H1 (cell line): ENCODE measurements around the gene PHETA1. TPM values are rescaled to one million over a fixed set of nuclear protein-coding genes. Genes with fewer than 3 reads are reported as not detected.
A peak's percentile ranks its signal among the peaks of the same experiment; 100 is the strongest.

Experiments
- CTCF ChIA-PET: fragments of 300-600 bp; sonication (Branson Sonifier 250); formaldehyde crosslinking; loops from one replicate; lab custom pipeline; 2021; ENCODE audit not compliant: partially characterized antibody; lab: Charles Lee
- POLR2A ChIA-PET: fragments of 300-600 bp; sonication (Branson Sonifier 250); formaldehyde crosslinking; loops from one replicate; lab custom pipeline; 2021; ENCODE audit warnings: inconsistent platforms; ENCODE audit not compliant: partially characterized antibody; lab: Charles Lee
- DNase-seq, 2 experiments: peaks; one replicate each; pipeline versions ENCODE4 v3.0.0 to v3.0.0-alpha.2; 2010 to 2022; ENCODE audit warnings: low spot score in 2 of 2, low read depth in 1 of 2, mixed read lengths in 1 of 2
- FAIRE-seq: peaks from 2 replicates; lab custom pipeline; 2011; peaks lifted over from hg19 to GRCh38; lab: Jason Lieb, UNC
- H2AFZ ChIP-seq: 2 replicates; pipeline ENCODE4 v1.8.1; 2012; ENCODE audit warnings: low read length, inconsistent platforms
- H2AK5ac ChIP-seq: 2 replicates; pipeline ENCODE4 v1.6.1; 2013; ENCODE audit warnings: low read depth, low read length
- H2BK120ac ChIP-seq: replicated peaks from 2 replicates; pipeline ENCODE3; 2013; ENCODE audit warnings: low read depth, low read length, inconsistent platforms
- H2BK12ac ChIP-seq: 2 replicates; pipeline ENCODE4 v1.6.1; 2013; ENCODE audit warnings: low read depth, low read length
- H2BK15ac ChIP-seq: 2 replicates; pipeline ENCODE4 v1.6.1; 2013; ENCODE audit warnings: low read length
- H2BK20ac ChIP-seq: 2 replicates; pipeline ENCODE4 v1.6.1; 2013; ENCODE audit warnings: low read length
- H2BK5ac ChIP-seq: 2 replicates; pipeline ENCODE4 v1.6.1; 2013; ENCODE audit warnings: low read depth, low read length
- H3K14ac ChIP-seq: 2 replicates; pipeline ENCODE4 v1.6.1; 2013; ENCODE audit warnings: inconsistent platforms; ENCODE audit not compliant: insufficient read length
- H3K18ac ChIP-seq: 2 replicates; pipeline ENCODE4 v1.6.1; 2013; ENCODE audit warnings: low read length; ENCODE audit errors: extremely low read depth
- H3K23ac ChIP-seq: 2 replicates; pipeline ENCODE4 v1.6.1; 2013; ENCODE audit warnings: inconsistent platforms; ENCODE audit not compliant: insufficient read length
- H3K23me2 ChIP-seq: 2 replicates; pipeline ENCODE4 v1.6.1; 2013; ENCODE audit warnings: low read depth, low read length
- H3K27ac ChIP-seq: 2 replicates; pipeline ENCODE4 v1.6.1; 2011; ENCODE audit warnings: low read depth, low read length, inconsistent platforms
- H3K27me3 ChIP-seq, 4 experiments: replicated peaks in 1 of 4; 1 replicate in 1 of 4; 2 replicates in 3 of 4; pipeline versions ENCODE4 v1.6.1 to v1.8.1; 2011 to 2013; ENCODE audit warnings: low read length in 3 of 4, mild to moderate bottlenecking in 3 of 4, inconsistent platforms in 2 of 4, mixed read lengths in 2 of 4, moderate library complexity in 1 of 4; ENCODE audit not compliant: control insufficient read depth in 3 of 4, insufficient read depth in 3 of 4; ENCODE audit errors: extremely low read depth in 1 of 4
- H3K36me3 ChIP-seq, 4 experiments: 2 replicates each; pipeline versions ENCODE4 v1.6.1 to v1.8.1; 2011 to 2013; ENCODE audit warnings: mild to moderate bottlenecking in 4 of 4, low read length in 3 of 4, moderate library complexity in 2 of 4, control low read depth in 1 of 4, inconsistent platforms in 1 of 4; ENCODE audit not compliant: insufficient read depth in 4 of 4, control insufficient read depth in 2 of 4
- H3K4ac ChIP-seq: replicated peaks from 2 replicates; pipeline ENCODE3; 2013; ENCODE audit warnings: low read length, low read depth, mixed read lengths, inconsistent platforms; ENCODE audit not compliant: insufficient read length
- H3K4me1 ChIP-seq, 4 experiments: replicated peaks in 1 of 4; 1 replicate in 1 of 4; 2 replicates in 3 of 4; pipeline versions ENCODE4 v1.6.1 to v1.8.1; 2011 to 2013; ENCODE audit warnings: low read length in 3 of 4, inconsistent platforms in 2 of 4, mixed read lengths in 1 of 4; ENCODE audit not compliant: insufficient read depth in 4 of 4, control insufficient read depth in 3 of 4
- H3K4me2 ChIP-seq, 2 experiments: 2 replicates each; pipeline versions ENCODE4 v1.6.1 to v1.8.1; 2011 to 2013; ENCODE audit warnings: low read depth in 2 of 2, low read length in 2 of 2, control low read depth in 1 of 2, inconsistent platforms in 1 of 2, mild to moderate bottlenecking in 1 of 2; ENCODE audit not compliant: insufficient read depth in 1 of 2
- H3K4me3 ChIP-seq, 4 experiments: fragments of 200-600, 300-600 bp in 1 of 4; sonication (generic), shearing (Covaris generic), sonication (Bioruptor Twin) in 1 of 4; 2 replicates each; pipeline versions ENCODE4 v1.5.1 to v1.8.1; 2011 to 2016; ENCODE audit warnings: low read length in 4 of 4, low read depth in 3 of 4, control low read depth in 2 of 4, inconsistent platforms in 2 of 4, mild to moderate bottlenecking in 2 of 4, mixed read lengths in 1 of 4, moderate library complexity in 1 of 4; ENCODE audit not compliant: insufficient read depth in 2 of 4; ENCODE audit errors: extremely low read depth in 1 of 4
- H3K56ac ChIP-seq: replicated peaks from 2 replicates; pipeline ENCODE3; 2013; ENCODE audit warnings: low read depth, mild to moderate bottlenecking, mixed read lengths, low read length, inconsistent platforms; ENCODE audit not compliant: insufficient read length
- H3K79me1 ChIP-seq: 2 replicates; pipeline ENCODE4 v1.6.1; 2013; ENCODE audit warnings: low read depth, low read length, control low read depth
- H3K79me2 ChIP-seq, 2 experiments: 2 replicates each; pipeline versions ENCODE4 v1.6.1 to v1.8.1; 2012 to 2013; ENCODE audit warnings: low read length in 2 of 2, mild to moderate bottlenecking in 2 of 2, inconsistent platforms in 1 of 2; ENCODE audit not compliant: insufficient read depth in 2 of 2, control insufficient read depth in 1 of 2
- H3K9ac ChIP-seq, 4 experiments: replicated peaks in 1 of 4; 1 replicate in 1 of 4; 2 replicates in 3 of 4; pipeline versions ENCODE4 v1.6.1 to v1.8.1; 2011 to 2013; ENCODE audit warnings: low read depth in 3 of 4, low read length in 3 of 4, control low read depth in 2 of 4, mild to moderate bottlenecking in 2 of 4, moderate library complexity in 2 of 4, inconsistent platforms in 1 of 4; ENCODE audit errors: extremely low read depth in 1 of 4
- H3K9me3 ChIP-seq, 2 experiments: 2 replicates each; pipeline versions ENCODE4 v1.6.1 to v1.8.1; 2012 to 2013; ENCODE audit warnings: mild to moderate bottlenecking in 2 of 2, moderate library complexity in 2 of 2, control low read depth in 1 of 2, inconsistent platforms in 1 of 2, low read depth in 1 of 2, low read length in 1 of 2, mixed read lengths in 1 of 2; ENCODE audit not compliant: insufficient read depth in 2 of 2
- H4K20me1 ChIP-seq, 2 experiments: replicated peaks in 1 of 2; 2 replicates each; pipeline versions ENCODE3 to v1.8.1; 2011 to 2013; ENCODE audit warnings: inconsistent platforms in 2 of 2, low read length in 2 of 2, mild to moderate bottlenecking in 1 of 2; ENCODE audit not compliant: insufficient read depth in 2 of 2, control insufficient read depth in 1 of 2
- H4K5ac ChIP-seq: 2 replicates; pipeline ENCODE4 v1.6.1; 2013; ENCODE audit warnings: low read length, low read depth, mixed read lengths, inconsistent platforms; ENCODE audit not compliant: insufficient read length
- H4K8ac ChIP-seq: 2 replicates; pipeline ENCODE4 v1.8.0; 2013; ENCODE audit warnings: mild to moderate bottlenecking, moderate library complexity, low read length, inconsistent platforms; ENCODE audit not compliant: insufficient read depth; ENCODE audit errors: extremely low read depth
- H4K91ac ChIP-seq: replicated peaks from 2 replicates; pipeline ENCODE3; 2013; ENCODE audit warnings: low read length, mixed read lengths, inconsistent platforms; ENCODE audit not compliant: insufficient read length
- CHD2 ChIP-seq: IDR thresholded peaks from 2 replicates; pipeline ENCODE4 v1.6.1; 2012; ENCODE audit warnings: low read length, improper control_type of control experiment
- CREB1 ChIP-seq: IDR thresholded peaks from 2 replicates; pipeline ENCODE4 v1.6.1; 2012; ENCODE audit warnings: inconsistent platforms
- EP300 ChIP-seq, 2 experiments: IDR thresholded peaks; 1 replicate in 1 of 2; 2 replicates in 1 of 2; pipeline ENCODE4 v1.6.1; 2011 to 2012; ENCODE audit warnings: low read depth in 2 of 2, low read length in 2 of 2, mild to moderate bottlenecking in 2 of 2, borderline replicate concordance in 1 of 2, inconsistent platforms in 1 of 2, moderate library complexity in 1 of 2
- GABPA ChIP-seq: IDR thresholded peaks from 2 replicates; pipeline ENCODE4 v1.6.1; 2011; ENCODE audit warnings: mild to moderate bottlenecking, low read length, moderate library complexity, borderline replicate concordance; ENCODE audit not compliant: insufficient read depth
- HDAC2 ChIP-seq, 2 experiments: fragments of 300-600 bp in 1 of 2; sonication (generic) in 1 of 2; IDR thresholded peaks; 2 replicates each; pipeline ENCODE4 v1.6.1; 2011 to 2012; ENCODE audit warnings: low read depth in 2 of 2, low read length in 2 of 2, mild to moderate bottlenecking in 2 of 2, moderate library complexity in 2 of 2, borderline replicate concordance in 1 of 2, inconsistent platforms in 1 of 2
- KDM5A ChIP-seq: fragments of 200-600 bp; IDR thresholded peaks from 2 replicates; pipeline ENCODE4 v1.7.1; 2012; ENCODE audit warnings: mild to moderate bottlenecking, low read length, inconsistent platforms, mixed read lengths
- SIRT6 ChIP-seq: IDR thresholded peaks from one replicate; pipeline ENCODE4 v1.7.1; 2012; ENCODE audit warnings: low read length, inconsistent platforms
- SIX5 ChIP-seq: IDR thresholded peaks from 2 replicates; pipeline ENCODE4 v1.6.1; 2011; ENCODE audit warnings: mild to moderate bottlenecking, low read depth, low read length
- TAF1 ChIP-seq: IDR thresholded peaks from 2 replicates; pipeline ENCODE4 v1.6.1; 2011; ENCODE audit warnings: mild to moderate bottlenecking, low read depth, low read length
- TEAD4 ChIP-seq: IDR thresholded peaks from 2 replicates; pipeline ENCODE4 v1.6.1; 2012; ENCODE audit warnings: low read depth, low read length, inconsistent platforms, mixed read lengths
- USF2 ChIP-seq: IDR thresholded peaks from 2 replicates; pipeline ENCODE4 v1.6.1; 2011; ENCODE audit warnings: low read length, improper control_type of control experiment
- ZNF274 ChIP-seq: IDR thresholded peaks from 2 replicates; pipeline ENCODE4 v1.7.0; 2012; ENCODE audit warnings: low read length, borderline replicate concordance; ENCODE audit errors: extremely low read depth
- WGBS, 2 experiments: shearing (Covaris generic) in 1 of 2; methylation state at CpG; one replicate each; pipeline versions ENCODE4 v1.1.6 to v1.1.7; 2013 to 2015; ENCODE audit warnings: low lambda C conversion rate in 2 of 2, mixed read lengths in 2 of 2, inconsistent platforms in 1 of 2, low coverage in 1 of 2, missing lambda C conversion rate in 1 of 2; ENCODE audit not compliant: insufficient replicate concordance in 2 of 2, insufficient coverage in 1 of 2, insufficient read length in 1 of 2; ENCODE audit errors: extremely low coverage in 1 of 2, missing lambda C conversion rate in 1 of 2; 5-methylcytosine and 5-hydroxymethylcytosine counted together
- polyA plus RNA-seq, 7 experiments: library from polyadenylated mRNA; depleted of rRNA in 3 of 7; stranded (reverse) in 5 of 7; unstranded in 2 of 7; fragments of >200 nt in 5 of 7; fragments of 200-250 nt in 2 of 7; gene quantifications; 1 replicate in 5 of 7; 2 replicates in 1 of 7; 4 replicates in 1 of 7; pipeline versions ENCODE4 v1.2.1 to v1.2.3, GENCODE V29; 2011 to 2013; ENCODE audit warnings: missing spikeins in 2 of 7, mixed read lengths in 2 of 7
- total RNA-seq: library from RNA; stranded (reverse); fragmentation: NEBNext Ultra II Directional; extraction: Animal tissue kit (Norgen Biotek cat#: 25700); gene quantifications from 2 replicates; pipeline ENCODE4 v1.2.1, GENCODE V29; 2021

Gene PHETA1
- total and polyA plus RNA-seq, 2 of the 8 experiments (the other 6 are each of a cell fraction or from before 2014, with no cell fraction given): 5.2 to 12.3 TPM

- DNase-seq: no peak
- H2AK5ac ChIP-seq: peak overlapping the region; percentile 95; the same call in 1 of the 2 replicates
- H4K5ac ChIP-seq: no peak overlapping the region
- peaks cover 27 to 45% (median 32%) of the 10 kb centered on the region in 4 experiments for H3K4me1 ChIP-seq
- H3K4ac ChIP-seq: no peak overlapping the region
- no peak overlapping the region for H2AFZ ChIP-seq
- no peak overlapping the region for H4K91ac ChIP-seq
- H2BK15ac ChIP-seq: peak overlapping the region; percentile 53; the same call in 1 of the 2 replicates
- H3K79me1 ChIP-seq: peaks cover 14% of the 10 kb centered on the region; the same call in 1 of the 2 replicates
- no peaks in the 10 kb centered on the region for H3K23me2 ChIP-seq
- H3K23ac ChIP-seq: no peak overlapping the region
- ChIA-PET CTCF (interaction anchor here (1.3 to 22.8 kb wide), 3 partner anchors 13 to 34 kb away, joined by 3 to 838 read pairs (median 50); no protein-coding TSS in a partner anchor), POLR2A (interaction anchor here (0.9 to 1.2 kb wide), 2 partner anchors 10 to 37 kb away, joined by 3 to 4 read pairs; no protein-coding TSS in a partner anchor)
- peak overlapping the region; percentile 82; the same call in 1 of the 2 replicates for H2BK12ac ChIP-seq
- peaks cover 0 to 12% (median 5%) of the 10 kb centered on the region in 4 experiments; a peak in 3 of 8 replicates for H3K36me3 ChIP-seq
- no peak overlapping the region for H4K8ac ChIP-seq
- H2BK20ac ChIP-seq: peak overlapping the region; percentile 86
- no peaks in the 10 kb centered on the region for H3K27me3 ChIP-seq
- no peak overlapping the region for H3K4me2 ChIP-seq
- peak overlapping the region; percentile 76 for H2BK5ac ChIP-seq
- no peak overlapping the region for H2BK120ac ChIP-seq
- no peaks in the 10 kb centered on the region for H3K9me3 ChIP-seq
- H3K18ac ChIP-seq: no peak overlapping the region; the same call in 1 of the 2 replicates
- H3K56ac ChIP-seq: no peak overlapping the region
- WGBS, 2 experiments: 82% methylated on average over 7 of the region's 7 CpGs; no CpG with 5 or more reads in 1 of the 2 experiments
- no peak overlapping the region for H3K14ac ChIP-seq
- peaks cover 19 to 27% of the 10 kb centered on the region in 2 experiments for H4K20me1 ChIP-seq
- peaks cover 11 to 79% of the 10 kb centered on the region in 2 experiments; a peak in 3 of 4 replicates for H3K79me2 ChIP-seq
- H3K4me3 ChIP-seq: no peak overlapping the region
- H3K9ac ChIP-seq: no peak overlapping the region
- no peak overlapping the region for H3K27ac ChIP-seq
- FAIRE-seq: no peak
- TF ChIP-seq HDAC2 (IDR thresholded peaks at IDR 0.05; ENCODE audit: borderline replicate concordance in 1 of 2, low read depth in 2 of 2, low read length in 2 of 2) (no peak), CHD2 (no peak), TEAD4 (no peak), EP300 (IDR thresholded peaks at IDR 0.05; ENCODE audit: borderline replicate concordance in 1 of 2, low read depth in 2 of 2, low read length in 2 of 2) (no peak), SIX5 (no peak), ZNF274 (no peak), SIRT6 (no peak), GABPA (no peak), CREB1 (no peak), USF2 (no peak), TAF1 (no peak), KDM5A (no peak)
Observed at GRCh38 chr12:111414711-111415252, 45.9 kb upstream of the PHETA1 start.
